K562 (cell line): ENCODE data around the gene LEMD1. TPM values are rescaled to one million over a fixed set of nuclear protein-coding genes. Genes with fewer than 3 reads are reported as not detected.

Experiments used
- ATAC-seq: fragments of 200-7000 bp; cut with Tn5 transposase; 3 replicates; pipeline ENCODE4 v1.9.1; 2020; ENCODE audit warnings: moderate library complexity
- BruUV-seq: library from RNA; stranded (reverse); fragments of 400-500 nt; replicated peaks from 2 replicates; lab custom pipeline; 2021; lab: Mats Ljungman, UMichigan
- CTCF ChIA-PET: fragments of 300-600 bp; formaldehyde crosslinking; extraction: SDS; loops from one replicate; lab custom pipeline; 2021; ENCODE audit warnings: low intra/inter-chr PET ratio; lab: Yijun Ruan, JAX
- POLR2A ChIA-PET: fragments of 300-600, 350-650 bp; sonication (Branson Sonifier 250); formaldehyde crosslinking; extraction: SDS; loops from one replicate; lab custom pipeline; 2021; ENCODE audit warnings: antibody characterized with exemption, inconsistent platforms; lab: Yijun Ruan, JAX
- DNase-seq, 4 experiments: peaks; one replicate each; pipeline versions ENCODE4 v3.0.0 to v3.0.0-alpha.2; 2011 to 2018; ENCODE audit warnings: low spot score in 3 of 4, mixed read lengths in 3 of 4; ENCODE audit errors: extremely low read depth in 1 of 4
- FAIRE-seq: peaks from 2 replicates; lab custom pipeline; 2011; peaks lifted over from hg19 to GRCh38; lab: Jason Lieb, UNC
- H2AFZ ChIP-seq: 2 replicates; pipeline ENCODE4 v1.6.0; 2011; ENCODE audit warnings: low read depth, low read length, control low read depth, inconsistent platforms
- H3K27ac ChIP-seq: fragments of 200-600 bp; 3 replicates; pipeline ENCODE4 v1.8.0; 2011; ENCODE audit warnings: low read depth, mild to moderate bottlenecking, control low read depth, inconsistent platforms, low read length, moderate library complexity, mixed read lengths; ENCODE audit errors: extremely low read depth
- H3K27me3 ChIP-seq, 2 experiments: fragments of 300-600 bp in 1 of 2; 2 replicates in 1 of 2; 3 replicates in 1 of 2; pipeline versions ENCODE4 v1.6.0 to v1.8.0; 2011; ENCODE audit warnings: inconsistent platforms in 2 of 2, low read length in 2 of 2, mild to moderate bottlenecking in 1 of 2, mixed read lengths in 1 of 2, moderate library complexity in 1 of 2; ENCODE audit not compliant: control insufficient read depth in 2 of 2, insufficient read depth in 2 of 2
- H3K36me3 ChIP-seq: fragments of 300-600 bp; 3 replicates; pipeline ENCODE4 v1.8.0; 2011; ENCODE audit warnings: mild to moderate bottlenecking, low read length, inconsistent platforms; ENCODE audit not compliant: control insufficient read depth, insufficient read depth
- H3K4me1 ChIP-seq, 2 experiments: fragments of 200-600 bp in 1 of 2; replicated peaks in 1 of 2; 2 replicates in 1 of 2; 3 replicates in 1 of 2; pipeline versions ENCODE4 v1.5.1 to v1.8.0; 2011; ENCODE audit warnings: inconsistent platforms in 2 of 2, low read length in 2 of 2, mild to moderate bottlenecking in 1 of 2, mixed read lengths in 1 of 2, moderate library complexity in 1 of 2; ENCODE audit not compliant: control insufficient read depth in 2 of 2, insufficient read depth in 2 of 2
- H3K4me2 ChIP-seq: 2 replicates; pipeline ENCODE4 v1.6.1; 2011; ENCODE audit warnings: low read length, control low read depth, inconsistent platforms, mixed read lengths; ENCODE audit not compliant: insufficient read depth
- H3K4me3 ChIP-seq: fragments of 200-600 bp; sonication (generic), shearing (Covaris generic); 2 replicates; pipeline ENCODE4 v1.5.1; 2016; ENCODE audit warnings: control low read depth, inconsistent platforms
- H3K79me2 ChIP-seq: fragments of 200-600 bp; 3 replicates; pipeline ENCODE4 v1.8.0; 2011; ENCODE audit warnings: low read length, inconsistent platforms; ENCODE audit not compliant: control insufficient read depth, insufficient read depth
- H3K9ac ChIP-seq, 2 experiments: 2 replicates each; pipeline versions ENCODE4 v1.6.0 to v1.6.1; 2011; ENCODE audit warnings: low read depth in 2 of 2, low read length in 2 of 2, control low read depth in 1 of 2, inconsistent platforms in 1 of 2, mild to moderate bottlenecking in 1 of 2, mixed read lengths in 1 of 2; ENCODE audit not compliant: insufficient read depth in 1 of 2
- H3K9me1 ChIP-seq: one replicate; pipeline ENCODE4 v1.6.0; 2011; ENCODE audit warnings: inconsistent platforms, mild to moderate bottlenecking, low read length, moderate library complexity; ENCODE audit not compliant: control insufficient read depth, insufficient read depth
- H3K9me3 ChIP-seq: replicated peaks from 2 replicates; pipeline ENCODE4 v1.5.1; 2011; ENCODE audit warnings: low read depth, low read length, inconsistent platforms; ENCODE audit not compliant: control insufficient read depth, insufficient read depth
- H4K20me1 ChIP-seq: replicated peaks from 2 replicates; pipeline ENCODE4 v1.6.1; 2011; ENCODE audit warnings: low read length, inconsistent platforms, mixed read lengths; ENCODE audit not compliant: control insufficient read depth, insufficient read depth
- CTCF ChIP-seq, 3 experiments: IDR thresholded peaks in 2 of 3; conservative IDR thresholded peaks in 1 of 3; 2 replicates each; pipeline ENCODE4 v1.5.1; 2011 to 2012; ENCODE audit warnings: low read length in 3 of 3, mild to moderate bottlenecking in 3 of 3, control low read depth in 2 of 3, improper control_type of control experiment in 1 of 3, inconsistent platforms in 1 of 3, low read depth in 1 of 3, mixed read lengths in 1 of 3, moderate library complexity in 1 of 3; ENCODE audit not compliant: insufficient read depth in 2 of 3
- RAD21 ChIP-seq, 2 experiments: fragments of 250-450 bp in 1 of 2; fragments of 450-650 bp in 1 of 2; sonication (Bioruptor Pico) in 1 of 2; formaldehyde crosslinking in 1 of 2; IDR thresholded peaks in 1 of 2; conservative IDR thresholded peaks in 1 of 2; 2 replicates each; pipeline versions ENCODE4 v1.4.0 to v1.8.0; 2020 to 2022; ENCODE audit warnings: mild to moderate bottlenecking in 2 of 2, moderate library complexity in 1 of 2
- REST ChIP-seq, 2 experiments: fragments of 450-650 bp; formaldehyde crosslinking in 1 of 2; IDR thresholded peaks; 2 replicates each; pipeline versions ENCODE4 v1.4.0 to v1.6.1; 2014 to 2020; ENCODE audit warnings: mild to moderate bottlenecking in 2 of 2, borderline replicate concordance in 1 of 2, low read depth in 1 of 2
- ZNF280A ChIP-seq: fragments of 450-650 bp; IDR thresholded peaks from 2 replicates; pipeline ENCODE4 v1.6.1; 2018; ENCODE audit warnings: mild to moderate bottlenecking, low read depth; ENCODE audit not compliant: partially characterized antibody
- ZNF347 ChIP-seq: fragments of 450-650 bp; formaldehyde crosslinking; IDR thresholded peaks from 2 replicates; pipeline ENCODE4 v1.4.0; 2020; ENCODE audit warnings: low read depth, mild to moderate bottlenecking, moderate library complexity
- WGBS: fragments of 100-300 bp; shearing (Covaris generic); methylation state at CpG from one replicate; pipeline ENCODE4 v1.1.6; 2016; ENCODE audit warnings: low coverage, mixed read lengths; ENCODE audit not compliant: insufficient coverage; ENCODE audit errors: missing lambda C conversion rate; 5-methylcytosine and 5-hydroxymethylcytosine counted together
- in situ Hi-C: fragments of 300-500 bp; cut with MboI; formaldehyde crosslinking; loops from 4 replicates; pipeline ENCODE4 v1.15.0; 2018; ENCODE audit warnings: inconsistent platforms, mixed read lengths
- intact Hi-C: fragments of 100-400 bp; cut with micrococcal nuclease; formaldehyde crosslinking; loops from 2 replicates; pipeline ENCODE4 v1.14.2; 2022
- polyA plus RNA-seq, 8 experiments: library from polyadenylated mRNA; depleted of rRNA in 4 of 8; stranded (reverse) in 5 of 8; unstranded in 3 of 8; fragments of >200 nt; fragmentation: Nextera tagmentation in 2 of 8; fragmentation: Illumina TruSeq in 1 of 8; extraction: Ambion mirVana in 2 of 8; extraction: Trizol in 1 of 8; gene quantifications; 2 replicates each; pipeline versions ENCODE4 v1.2.1 to v1.2.3, GENCODE V29; 2011 to 2014; ENCODE audit warnings: inconsistent platforms in 1 of 8, missing spikeins in 1 of 8
- total RNA-seq, 7 experiments: library from RNA; depleted of rRNA in 6 of 7; stranded (reverse); fragments of >200 nt in 6 of 7; fragmentation: Illumina TruSeq in 2 of 7; extraction: Trizol in 2 of 7; gene quantifications; 2 replicates each; pipeline versions ENCODE4 v1.2.1 to v1.2.3, GENCODE V29; 2011 to 2021; ENCODE audit warnings: low replicate concordance in 1 of 7

LEMD1 gene
- total and polyA plus RNA-seq, 9 of the 15 experiments (the other 6 are each of a cell fraction or from before 2014, with no cell fraction given), result 0.11 to 2.4 (median 0.57) TPM; not detected in 1

GRCh38 chr1:205351984-205352713 lies 69.7 kb downstream of the LEMD1 start:
- BruUV-seq, result no TSS peak
- Histone ChIP-seq H3K4me1 (peaks cover 0 to 3% of the 10 kb centered on the region in 2 experiments; a peak in 1 of 5 replicates), H2AFZ (no peak overlapping the region), H3K4me3 (no peak overlapping the region), H3K36me3 (no peaks in the 10 kb centered on the region), H3K4me2 (no peak overlapping the region), H3K27me3 (peaks cover 38 to 72% of the 10 kb centered on the region in 2 experiments), H3K9me3 (no peaks in the 10 kb centered on the region), H4K20me1 (peaks cover 24% of the 10 kb centered on the region; the same call in 1 of the 2 replicates), H3K27ac (no peak overlapping the region), H3K9me1 (no peaks in the 10 kb centered on the region), H3K79me2 (no peaks in the 10 kb centered on the region), H3K9ac (no peak overlapping the region)
- ChIA-PET CTCF (interaction anchor here (0.5 to 1.7 kb wide), 2 partner anchors 17 to 32 kb away, joined by 3 read pairs; no protein-coding TSS in a partner anchor), POLR2A (no interaction called here)
- peak; percentile 70 for ATAC-seq
- intact Hi-C loops, result loop anchor here (5.0 to 10.0 kb wide), 2 partner anchors 40 to 83 kb away; no protein-coding TSS in a partner anchor
- peak in 1 of 4 experiments; percentile 20 for DNase-seq
- FAIRE-seq, result no peak
- WGBS, result under 1% methylated on average over 11 of the region's 11 CpGs
- in situ Hi-C loops, result loop anchor here (10.0 kb wide), 1 partner anchor 133 kb away; no protein-coding TSS in a partner anchor
- TF ChIP-seq ZNF280A (no peak), CTCF (IDR thresholded peaks at IDR 0.05 in 2 of 3, conservative IDR thresholded peaks at IDR 0.05 in 1 of 3; ENCODE audit: insufficient read depth in 2 of 3, low read depth in 1 of 3, low read length in 3 of 3) (peak in 2 of 3 experiments; percentile 34 to 39; a peak in 4 of 6 replicates), REST (IDR thresholded peaks at IDR 0.05; ENCODE audit: borderline replicate concordance) (peak; percentile 37; the same call in 1 of the 2 replicates), REST (CRISPR knock-in tag; IDR thresholded peaks at IDR 0.05; ENCODE audit: low read depth) (no peak), RAD21 (CRISPR knock-in tag; conservative IDR thresholded peaks at IDR 0.05 in 1 of 2, IDR thresholded peaks at IDR 0.05 in 1 of 2) (peak in 1 of 2 experiments; percentile 57; a peak in 2 of 4 replicates), ZNF347 (CRISPR knock-in tag) (no peak)
